NT2/D1 (cell line): ENCODE results near the gene SCAMP1.

Source experiments
- DNase-seq: peaks from one replicate; pipeline ENCODE4 v3.0.0-alpha.2; 2011; ENCODE audit warnings: low read depth, low spot score
- H3K27me3 ChIP-seq: 2 replicates; pipeline ENCODE4 v1.6.0; 2011; ENCODE audit warnings: mild to moderate bottlenecking; ENCODE audit not compliant: insufficient read length, insufficient read depth
- H3K36me3 ChIP-seq: 2 replicates; pipeline ENCODE4 v1.6.1; 2011; ENCODE audit warnings: mild to moderate bottlenecking, low read length, mixed read lengths; ENCODE audit not compliant: insufficient read depth, insufficient read length
- H3K4me1 ChIP-seq: 2 replicates; pipeline ENCODE4 v1.5.1; 2011; ENCODE audit not compliant: insufficient read depth, insufficient read length
- H3K4me3 ChIP-seq: 2 replicates; pipeline ENCODE4 v1.5.1; 2011; ENCODE audit warnings: low read depth; ENCODE audit not compliant: insufficient read length
- H3K9ac ChIP-seq: 2 replicates; pipeline ENCODE4 v1.6.0; 2011; ENCODE audit warnings: low read depth; ENCODE audit not compliant: insufficient read length
- H3K9me3 ChIP-seq: 2 replicates; pipeline ENCODE4 v1.5.1; 2011; ENCODE audit warnings: mild to moderate bottlenecking, low read length; ENCODE audit not compliant: insufficient read depth
- SUZ12 ChIP-seq: IDR thresholded peaks from 2 replicates; pipeline ENCODE4 v1.6.1; 2011; ENCODE audit not compliant: insufficient read length, insufficient read depth; ENCODE audit errors: extremely low read depth
- YY1 ChIP-seq: IDR thresholded peaks from 2 replicates; pipeline ENCODE4 v1.6.1; 2011; ENCODE audit not compliant: insufficient read length, insufficient read depth
- ZNF274 ChIP-seq: IDR thresholded peaks from 2 replicates; pipeline ENCODE4 v1.6.1; 2011; ENCODE audit warnings: mild to moderate bottlenecking, low read depth, low read length

SCAMP1 gene

DNA sequence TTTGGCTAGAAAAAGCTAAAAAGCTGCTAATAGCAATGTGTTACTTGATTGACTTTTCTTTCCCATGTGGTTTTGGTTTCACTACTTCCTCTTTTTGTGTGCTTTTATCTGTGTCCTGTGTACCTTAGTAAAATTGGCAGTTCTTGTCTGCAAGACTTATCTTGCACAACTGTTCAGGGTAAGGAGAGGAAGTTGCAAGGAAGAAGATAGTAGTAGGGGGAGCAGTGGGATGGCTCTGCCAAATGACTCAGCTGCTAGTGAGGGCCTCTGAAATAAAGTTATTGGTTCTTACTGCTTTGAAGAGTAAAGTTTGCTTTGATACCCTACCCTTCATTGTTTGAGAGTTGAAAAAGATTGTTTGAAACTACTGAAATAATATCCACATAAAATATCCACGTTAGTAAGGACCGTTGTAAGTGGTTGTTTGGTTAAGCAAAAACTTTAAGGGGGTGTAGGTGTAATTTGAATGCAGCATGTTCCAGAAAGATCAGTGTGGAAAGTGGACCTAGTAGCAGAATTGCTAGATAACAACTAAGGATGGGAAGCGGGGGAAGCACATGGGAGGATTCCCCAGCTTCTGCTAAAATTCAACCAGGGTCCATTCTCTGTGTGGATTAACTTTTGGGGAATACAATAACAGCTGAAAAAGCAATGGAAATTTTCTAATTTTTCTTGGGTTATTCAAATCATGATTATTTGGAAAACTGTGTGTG lies 123.5 kb downstream of the SCAMP1 start:
- no peak overlapping the region for H3K4me3 ChIP-seq
- TF ChIP-seq ZNF274 (no peak), YY1 (no peak), SUZ12 (no peak)
- H3K9me3 ChIP-seq = no peaks in the 10 kb centered on the region
- H3K36me3 ChIP-seq = peaks cover 26% of the 10 kb centered on the region
- no peaks in the 10 kb centered on the region for H3K27me3 ChIP-seq
- H3K4me1 ChIP-seq = no peaks in the 10 kb centered on the region
- DNase-seq = no peak
- no peak overlapping the region for H3K9ac ChIP-seq

GRCh38 chr5:78486218-78486617 lies 125.8 kb downstream of the SCAMP1 start:
- no peaks in the 10 kb centered on the region for H3K4me1 ChIP-seq
- no peak overlapping the region for H3K9ac ChIP-seq
- H3K27me3 ChIP-seq = no peaks in the 10 kb centered on the region
- no peaks in the 10 kb centered on the region for H3K9me3 ChIP-seq
- TF ChIP-seq ZNF274 = no peak
- TF ChIP-seq SUZ12 = no peak
- no peak for TF ChIP-seq YY1
- DNase-seq = no peak
- H3K36me3 ChIP-seq = peaks cover 27% of the 10 kb centered on the region
- no peak overlapping the region for H3K4me3 ChIP-seq

GRCh38 chr5:78487846-78488245 lies 127.4 kb downstream of the SCAMP1 start:
- Histone ChIP-seq H3K9ac (no peak overlapping the region), H3K9me3 (no peaks in the 10 kb centered on the region), H3K36me3 (peaks cover 22% of the 10 kb centered on the region), H3K27me3 (no peaks in the 10 kb centered on the region), H3K4me1 (no peaks in the 10 kb centered on the region), H3K4me3 (no peak overlapping the region)
- no peak for DNase-seq
- TF ChIP-seq YY1 (no peak), ZNF274 (no peak), SUZ12 (no peak)

DNA sequence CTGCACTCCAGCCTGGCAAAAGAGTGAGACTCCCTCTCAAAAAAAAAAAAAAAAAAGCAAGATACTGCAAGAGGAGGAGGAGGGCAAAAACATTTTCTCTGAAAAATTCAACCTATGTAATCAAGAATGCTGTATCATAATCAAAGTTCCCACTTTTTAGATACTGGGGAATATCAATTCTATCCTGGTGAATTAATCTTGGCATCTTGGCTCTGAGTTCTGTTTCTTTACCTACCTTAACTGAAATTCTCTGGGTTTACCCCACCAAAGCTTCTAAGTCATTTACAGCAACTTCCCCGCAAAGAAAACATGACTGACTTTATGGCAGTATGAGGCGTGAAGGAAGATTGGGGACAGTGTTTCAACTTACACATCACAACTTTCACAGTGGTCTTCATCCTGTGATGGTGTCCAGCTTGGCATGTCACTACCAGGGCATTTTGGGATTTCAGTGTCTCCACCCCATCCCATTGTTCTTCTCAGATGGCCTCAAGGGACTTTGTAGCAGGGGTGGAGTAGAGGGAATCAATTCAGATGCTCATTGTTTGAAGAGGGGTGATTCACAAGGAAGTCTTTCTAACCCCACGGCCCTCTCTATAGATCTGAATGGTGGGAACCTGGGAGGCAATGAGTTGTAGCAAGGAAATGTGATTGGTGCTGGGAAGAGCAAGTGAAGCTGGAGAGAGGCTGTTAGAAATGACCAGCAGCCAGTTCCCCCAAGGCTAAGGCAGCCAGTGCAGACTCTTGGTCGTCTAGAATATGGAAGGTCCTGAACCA lies 130.5 kb downstream of the SCAMP1 start:
- H3K27me3 ChIP-seq = no peaks in the 10 kb centered on the region
- no peak for DNase-seq
- peaks cover 31% of the 10 kb centered on the region for H3K36me3 ChIP-seq
- H3K4me3 ChIP-seq = no peak overlapping the region
- H3K9ac ChIP-seq = no peak overlapping the region
- H3K4me1 ChIP-seq = no peaks in the 10 kb centered on the region
- TF ChIP-seq ZNF274 (no peak), SUZ12 (no peak), YY1 (no peak)
- no peaks in the 10 kb centered on the region for H3K9me3 ChIP-seq

DNA sequence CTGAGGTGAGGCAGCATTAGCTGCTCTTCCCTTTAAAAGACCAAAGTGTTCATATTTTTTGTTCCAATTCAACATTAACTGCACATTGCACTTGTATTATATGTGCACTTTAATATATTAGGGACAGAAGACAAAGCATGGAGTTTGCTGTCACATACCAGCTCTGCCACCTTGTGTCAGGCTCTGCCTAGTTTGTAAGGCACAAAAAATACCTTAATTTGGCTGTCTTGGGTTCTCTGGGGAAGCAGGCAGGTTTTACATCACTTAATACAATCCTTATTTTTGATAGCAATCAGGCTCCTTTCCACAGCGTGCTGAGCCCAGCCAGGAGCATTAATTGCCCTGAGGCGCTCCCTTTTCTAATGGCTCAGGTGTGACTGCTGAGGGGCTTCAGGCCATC lies 131.8 kb downstream of the SCAMP1 start:
- H3K27me3 ChIP-seq = no peaks in the 10 kb centered on the region
- TF ChIP-seq YY1 (no peak), ZNF274 (no peak), SUZ12 (no peak)
- DNase-seq = no peak
- peaks cover 31% of the 10 kb centered on the region for H3K36me3 ChIP-seq
- H3K4me3 ChIP-seq = no peak overlapping the region
- no peak overlapping the region for H3K9ac ChIP-seq
- no peaks in the 10 kb centered on the region for H3K4me1 ChIP-seq
- H3K9me3 ChIP-seq = no peaks in the 10 kb centered on the region

GRCh38 chr5:78492650-78493049 lies 132.2 kb downstream of the SCAMP1 start:
- H3K9ac ChIP-seq = no peak overlapping the region
- no peaks in the 10 kb centered on the region for H3K9me3 ChIP-seq
- DNase-seq = no peak
- H3K4me1 ChIP-seq = no peaks in the 10 kb centered on the region
- TF ChIP-seq SUZ12 (no peak), ZNF274 (no peak)
- peaks cover 28% of the 10 kb centered on the region for H3K36me3 ChIP-seq
- no peak overlapping the region for H3K4me3 ChIP-seq
- H3K27me3 ChIP-seq = no peaks in the 10 kb centered on the region

DNA sequence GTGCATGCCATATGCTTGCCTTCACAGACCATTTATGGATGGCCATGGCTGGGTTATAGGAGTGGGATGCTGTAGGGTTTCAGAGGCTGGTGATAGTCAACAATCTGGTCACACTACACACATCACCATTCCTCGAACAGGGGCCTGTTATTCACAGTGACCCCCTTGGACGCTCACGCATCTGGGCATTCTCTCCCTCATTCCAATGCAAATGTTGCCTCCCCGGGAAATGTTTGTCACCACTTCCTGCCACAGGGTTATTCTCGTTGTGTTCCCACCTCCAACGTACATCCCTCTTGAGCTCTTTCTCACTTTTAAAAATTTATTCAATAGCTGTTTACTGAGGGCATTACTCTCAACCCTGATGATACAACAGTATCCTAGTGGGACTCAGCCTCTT lies 135.4 kb downstream of the SCAMP1 start:
- H3K9me3 ChIP-seq = no peaks in the 10 kb centered on the region
- H3K4me3 ChIP-seq = no peak overlapping the region
- no peak for TF ChIP-seq YY1
- no peak for TF ChIP-seq SUZ12
- TF ChIP-seq ZNF274 = no peak
- no peak overlapping the region for H3K9ac ChIP-seq
- H3K36me3 ChIP-seq = peaks cover 13% of the 10 kb centered on the region
- DNase-seq = peak; percentile 54
- no peaks in the 10 kb centered on the region for H3K27me3 ChIP-seq
- H3K4me1 ChIP-seq = no peaks in the 10 kb centered on the region
